Camera-type eye (tissue), 1 donor: ENCODE data around the gene MRPS15. TPM values are rescaled to one million over a fixed set of nuclear protein-coding genes. Genes with fewer than 3 reads are reported as not detected.

ENCODE experiments used
- total RNA-seq: library from RNA; depleted of rRNA; stranded (reverse); fragments of >200 nt; gene quantifications from one replicate; pipeline ENCODE4 v1.2.3, GENCODE V29; 2014

The MRPS15 gene
- total RNA-seq: 26.9 TPM

DNA sequence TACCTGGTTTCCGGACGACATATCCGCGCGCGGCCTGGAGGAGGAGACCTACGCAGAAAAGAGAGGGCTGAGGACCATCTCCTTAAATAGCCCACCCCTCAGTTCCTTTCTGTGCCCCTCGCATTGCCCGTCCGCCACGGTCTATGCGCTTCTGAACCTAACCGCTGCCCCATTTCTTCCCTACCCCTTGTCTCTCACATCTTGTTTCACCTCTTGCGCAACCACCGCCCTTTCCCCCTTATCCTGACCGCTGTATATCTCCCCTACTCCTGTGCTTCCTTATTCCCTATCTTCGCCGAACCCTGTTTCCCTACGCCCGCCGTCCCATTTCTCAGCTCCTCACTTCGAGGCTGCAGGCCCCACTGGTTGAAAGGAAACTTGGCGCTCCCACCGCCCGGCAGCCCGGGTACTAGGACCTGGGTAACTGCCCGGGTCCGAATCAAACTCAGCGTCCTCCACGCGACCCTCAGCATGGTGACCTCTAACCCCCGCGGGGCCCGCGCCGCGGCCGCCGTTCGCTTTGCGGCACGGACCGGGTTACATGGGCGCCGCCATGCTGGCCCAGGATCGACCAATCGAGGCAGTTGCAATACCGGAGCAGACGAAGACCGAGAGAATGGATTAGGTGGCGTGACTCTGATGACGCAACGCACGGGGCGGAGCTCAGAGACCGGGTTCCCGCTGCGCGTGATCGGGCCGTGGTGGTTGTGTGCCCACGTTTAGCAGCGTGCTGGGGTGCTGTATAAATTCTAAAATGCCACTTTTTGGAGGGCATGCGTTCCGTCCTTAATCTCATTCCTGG, at the start of gene MRPS15:
Gene MRPS15 (minus strand): TSS at position 582 of the 802 bp plus-strand sequence. CDS start 109 bp downstream, at position 473.

GRCh38 chr1:36482724-36483388, 18.7 kb upstream of the MRPS15 start, which contains the start of gene CSF3R:
TSS of gene CSF3R (minus strand) at chr1:36482913. CDS start at chr1:36479496, 3,417 bp downstream.

DNA sequence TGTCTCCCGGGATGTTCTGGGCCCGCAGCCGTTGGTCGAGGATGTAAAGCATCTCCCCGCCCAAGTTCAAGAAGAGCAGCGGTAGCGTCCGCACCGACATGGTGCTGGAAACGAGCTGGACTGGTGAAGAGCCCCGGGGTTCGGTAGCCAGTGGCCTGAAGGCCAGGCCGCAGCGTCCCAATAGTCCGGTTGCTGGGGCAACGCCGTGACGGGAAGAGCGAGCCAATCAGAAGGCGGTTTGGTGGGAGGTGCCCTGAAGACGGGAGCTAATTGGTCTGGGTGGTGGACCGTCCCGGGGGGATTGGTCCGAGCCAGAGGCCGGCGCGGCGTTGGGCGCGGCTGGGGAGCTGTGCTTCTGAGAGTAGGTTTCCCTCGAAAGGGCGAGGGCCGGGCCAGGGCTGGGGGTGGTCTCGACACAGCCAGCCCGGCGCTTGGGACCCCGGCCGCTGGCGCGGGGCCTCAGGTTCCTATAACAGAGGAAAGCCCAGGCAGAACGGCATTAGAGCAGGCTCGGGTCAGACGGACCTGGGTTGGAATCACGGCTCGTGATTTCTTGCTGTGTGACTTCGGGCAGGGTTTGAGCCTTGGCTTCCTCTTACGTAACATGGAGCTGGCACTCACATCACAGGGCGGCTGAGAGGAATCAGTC, 13.8 kb downstream of the MRPS15 start, which contains the start of gene OSCP1:
Gene OSCP1 (minus strand): TSS at position 182 of the 649 bp plus-strand sequence. CDS start 82 bp downstream, at position 100.

Other genes with a start within 250 kb of the MRPS15 start
- gene THRAP3, start 239.9 kb downstream of the MRPS15 start, total RNA-seq: 103 TPM
- 10.8 TPM for gene SH3D21, start 158.0 kb downstream of the MRPS15 start, total RNA-seq
- gene EVA1B, start 140.7 kb downstream of the MRPS15 start, total RNA-seq: 18.7 TPM
- gene STK40, start 78.5 kb downstream of the MRPS15 start, total RNA-seq: 14.7 TPM
- 8.7 TPM for gene LSM10, start 66.5 kb downstream of the MRPS15 start, total RNA-seq
- gene OSCP1, start 13.9 kb downstream of the MRPS15 start, total RNA-seq: 20.6 TPM
- gene CSF3R, start 18.5 kb upstream of the MRPS15 start, total RNA-seq: 8.8 TPM